OCI-LY3 (cell line): ENCODE results near the gene PDE9A.
"Not testable (repeated sequence)": the region's sequence is repeated elsewhere in the genome, so short reads cannot be mapped to it uniquely, and the experiment has no call there.

Source experiments
- H2AFZ ChIP-seq: fragments of 200-600, 300-600 bp; shearing (Covaris generic); 2 replicates; pipeline ENCODE4 v1.6.0; 2014; ENCODE audit warnings: antibody characterized with exemption, low read depth, low read length
- H3K27ac ChIP-seq: fragments of 200-600, 300-600 bp; sonication (generic); 2 replicates; pipeline ENCODE4 v1.5.1; 2014; ENCODE audit warnings: mild to moderate bottlenecking, low read length, moderate library complexity, mixed read lengths
- H3K27me3 ChIP-seq: fragments of 200-600, 300-600 bp; sonication (generic); 2 replicates; pipeline ENCODE4 v1.6.1; 2014; ENCODE audit warnings: low read depth, low read length, mixed read lengths
- H3K36me3 ChIP-seq: fragments of 200-600, 300-600 bp; sonication (generic); replicated peaks from 2 replicates; pipeline ENCODE3; 2014; ENCODE audit warnings: low read depth, low read length, mixed read lengths
- H3K4me1 ChIP-seq: fragments of 300-600, 200-600 bp; sonication (generic); 2 replicates; pipeline ENCODE4 v1.6.1; 2014; ENCODE audit warnings: low read length, mixed read lengths
- H3K4me2 ChIP-seq: fragments of 200-600, 300-600 bp; sonication (generic); 2 replicates; pipeline ENCODE4 v1.6.1; 2014; ENCODE audit warnings: low read length, mixed read lengths
- H3K4me3 ChIP-seq: fragments of 300-600, 200-600 bp; sonication (generic); 2 replicates; pipeline ENCODE4 v1.5.1; 2014; ENCODE audit warnings: antibody characterized with exemption, mild to moderate bottlenecking, low read length, moderate library complexity
- H3K79me2 ChIP-seq: fragments of 300-600, 200-600 bp; shearing (Covaris generic); 2 replicates; pipeline ENCODE4 v1.6.1; 2014; ENCODE audit warnings: mild to moderate bottlenecking, low read length, mixed read lengths
- H3K9ac ChIP-seq: fragments of 300-600, 200-600 bp; shearing (Covaris generic); 2 replicates; pipeline ENCODE4 v1.6.0; 2014; ENCODE audit warnings: mild to moderate bottlenecking, low read length, moderate library complexity
- H3K9me3 ChIP-seq: fragments of 200-600, 300-600 bp; shearing (Covaris generic); 2 replicates; pipeline ENCODE4 v1.6.1; 2014; ENCODE audit warnings: low read length, mixed read lengths; ENCODE audit not compliant: insufficient read depth
- H4K20me1 ChIP-seq: fragments of 200-600, 300-600 bp; sonication (generic); 2 replicates; pipeline ENCODE4 v1.6.1; 2016; ENCODE audit warnings: low read length, mixed read lengths; ENCODE audit not compliant: insufficient read depth
- CTCF ChIP-seq: fragments of 200-600, 300-600 bp; sonication (generic); IDR thresholded peaks from 2 replicates; pipeline ENCODE4 v1.5.1; 2014; ENCODE audit warnings: antibody characterized with exemption, low read length, low read depth
- EZH2phosphoT487 ChIP-seq: fragments of 200-600 bp; shearing (Covaris generic); IDR thresholded peaks from 2 replicates; pipeline ENCODE4 v1.6.1; 2018; ENCODE audit warnings: antibody characterized with exemption, mixed run types, low read depth

Gene PDE9A

GRCh38 chr21:42807938-42808613 is 154.7 kb downstream of the PDE9A start:
- no peak overlapping the region for H3K4me2 ChIP-seq
- H3K27me3 ChIP-seq = 0 out of 2 replicates have a peak, but pooled peaks cover 6% of the 10 kb centered on the region
- no peaks in the 10 kb centered on the region for H3K79me2 ChIP-seq
- no peaks in the 10 kb centered on the region for H3K4me1 ChIP-seq
- TF ChIP-seq EZH2phosphoT487 = no peak
- no peak for TF ChIP-seq CTCF
- no peak overlapping the region for H3K4me3 ChIP-seq
- no peaks in the 10 kb centered on the region for H3K36me3 ChIP-seq
- no peak overlapping the region for H3K27ac ChIP-seq
- no peak overlapping the region for H2AFZ ChIP-seq
- no peak overlapping the region for H3K9ac ChIP-seq
- no peaks in the 10 kb centered on the region for H4K20me1 ChIP-seq
- H3K9me3 ChIP-seq = no peaks in the 10 kb centered on the region

- Histone ChIP-seq H3K4me3 (no peak overlapping the region), H3K27ac (no peak overlapping the region), H3K4me2 (no peak overlapping the region), H3K36me3 (no peaks in the 10 kb centered on the region), H3K79me2 (no peaks in the 10 kb centered on the region), H2AFZ (no peak overlapping the region), H3K9me3 (no peaks in the 10 kb centered on the region), H3K4me1 (no peaks in the 10 kb centered on the region), H4K20me1 (no peaks in the 10 kb centered on the region), H3K9ac (no peak overlapping the region), H3K27me3 (0 out of 2 replicates have a peak, but pooled peaks cover 6% of the 10 kb centered on the region)
- TF ChIP-seq CTCF (no peak), EZH2phosphoT487 (no peak)
Measured at GRCh38 chr21:42809171-42809570, 155.8 kb downstream of the PDE9A start.

- H4K20me1 ChIP-seq = no peaks in the 10 kb centered on the region
- no peaks in the 10 kb centered on the region for H3K79me2 ChIP-seq
- H3K27ac ChIP-seq = no peak overlapping the region
- no peak overlapping the region for H3K4me2 ChIP-seq
- no peak overlapping the region for H3K9ac ChIP-seq
- H3K27me3 ChIP-seq = 0 out of 2 replicates have a peak, but pooled peaks cover 6% of the 10 kb centered on the region
- no peak overlapping the region for H3K4me3 ChIP-seq
- H3K36me3 ChIP-seq = no peaks in the 10 kb centered on the region
- peaks cover under 1% of the 10 kb centered on the region; the same call in 1 of the 2 replicates for H3K9me3 ChIP-seq
- TF ChIP-seq EZH2phosphoT487 (no peak), CTCF (no peak)
- H2AFZ ChIP-seq = no peak overlapping the region
- H3K4me1 ChIP-seq = no peaks in the 10 kb centered on the region
Measured at GRCh38 chr21:42809577-42810475, 156.4 kb downstream of the PDE9A start.

GRCh38 chr21:42811960-42812359 is 158.5 kb downstream of the PDE9A start:
- H3K9ac ChIP-seq = no peak overlapping the region
- TF ChIP-seq CTCF = no peak
- no peak for TF ChIP-seq EZH2phosphoT487
- H3K4me3 ChIP-seq = no peak overlapping the region
- no peak overlapping the region for H3K4me2 ChIP-seq
- H3K36me3 ChIP-seq = no peaks in the 10 kb centered on the region
- H3K27ac ChIP-seq = no peak overlapping the region
- no peak overlapping the region for H2AFZ ChIP-seq
- no peaks in the 10 kb centered on the region for H3K4me1 ChIP-seq
- H3K9me3 ChIP-seq = peaks cover 8% of the 10 kb centered on the region; the same call in 1 of the 2 replicates
- 0 out of 2 replicates have a peak, but pooled peaks cover 6% of the 10 kb centered on the region for H3K27me3 ChIP-seq
- H3K79me2 ChIP-seq = no peaks in the 10 kb centered on the region
- H4K20me1 ChIP-seq = no peaks in the 10 kb centered on the region

DNA sequence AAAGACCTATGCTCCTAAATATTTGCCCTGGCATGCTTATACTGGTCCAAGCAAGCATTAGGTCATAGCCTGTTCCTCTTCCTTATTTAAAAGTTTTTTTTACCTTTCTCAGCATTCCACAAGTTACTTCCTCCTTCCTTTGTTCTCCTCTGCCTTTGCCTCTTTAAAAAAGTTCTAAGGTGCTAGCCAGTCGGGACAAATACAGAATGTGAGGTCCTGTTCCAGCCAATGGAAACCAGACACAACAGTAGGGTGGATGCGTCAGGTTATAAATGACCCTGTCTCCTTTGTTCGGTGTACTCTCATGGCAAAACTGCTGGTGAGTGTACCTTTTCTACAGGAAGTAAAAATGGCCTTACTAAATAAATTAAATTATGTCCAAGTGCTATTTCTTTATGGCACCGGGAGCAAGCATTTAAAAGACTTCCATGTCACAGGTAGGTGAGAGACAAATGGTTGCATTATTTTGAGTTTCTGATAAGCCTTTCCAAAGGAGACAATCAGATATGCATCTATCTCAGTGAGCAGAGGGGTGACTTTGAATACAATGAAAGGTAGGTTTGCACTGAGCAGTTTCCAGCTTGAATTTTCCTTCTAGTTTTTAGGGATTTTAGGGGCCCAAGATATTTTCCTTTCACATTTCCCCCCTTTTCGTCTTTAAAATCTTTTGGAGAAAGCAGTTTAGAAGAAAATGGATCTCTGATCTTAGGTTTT is 159.3 kb downstream of the PDE9A start:
- not testable (repeated sequence) for H3K4me1 ChIP-seq, H3K9me3 ChIP-seq, H3K36me3 ChIP-seq, H3K9ac ChIP-seq, H3K79me2 ChIP-seq, H2AFZ ChIP-seq, H3K4me3 ChIP-seq, H3K27ac ChIP-seq, H3K4me2 ChIP-seq, H4K20me1 ChIP-seq, H3K27me3 ChIP-seq
